ENCODE results near the gene NPIPB8.
"Not testable (repeated sequence)": the region's sequence is repeated elsewhere in the genome, so short reads cannot be mapped to it uniquely, and the experiment has no call there.

NPIPB8 gene

DNA sequence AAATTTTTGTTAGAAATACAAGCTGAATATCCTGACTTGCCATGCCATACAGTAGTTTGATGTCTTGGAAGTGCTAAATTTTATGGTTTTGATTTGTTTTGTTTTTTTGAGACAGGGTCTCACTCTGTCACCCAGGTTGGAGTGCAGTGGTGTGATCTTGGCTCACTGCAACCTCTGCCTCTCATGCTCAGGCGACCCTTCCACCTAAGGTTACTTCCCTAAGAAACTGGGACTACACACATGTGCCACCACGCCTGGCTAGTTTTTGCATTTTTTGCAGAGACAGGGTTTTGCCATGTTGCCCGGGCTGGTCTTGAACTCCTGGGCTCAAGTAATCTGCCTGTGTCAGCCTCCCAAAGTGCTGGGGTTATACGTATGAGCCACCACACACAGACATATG lies 53.9 kb downstream of the NPIPB8 start:
- not testable (repeated sequence) for DNase-seq (ENCODE audit: low read depth)

DNA sequence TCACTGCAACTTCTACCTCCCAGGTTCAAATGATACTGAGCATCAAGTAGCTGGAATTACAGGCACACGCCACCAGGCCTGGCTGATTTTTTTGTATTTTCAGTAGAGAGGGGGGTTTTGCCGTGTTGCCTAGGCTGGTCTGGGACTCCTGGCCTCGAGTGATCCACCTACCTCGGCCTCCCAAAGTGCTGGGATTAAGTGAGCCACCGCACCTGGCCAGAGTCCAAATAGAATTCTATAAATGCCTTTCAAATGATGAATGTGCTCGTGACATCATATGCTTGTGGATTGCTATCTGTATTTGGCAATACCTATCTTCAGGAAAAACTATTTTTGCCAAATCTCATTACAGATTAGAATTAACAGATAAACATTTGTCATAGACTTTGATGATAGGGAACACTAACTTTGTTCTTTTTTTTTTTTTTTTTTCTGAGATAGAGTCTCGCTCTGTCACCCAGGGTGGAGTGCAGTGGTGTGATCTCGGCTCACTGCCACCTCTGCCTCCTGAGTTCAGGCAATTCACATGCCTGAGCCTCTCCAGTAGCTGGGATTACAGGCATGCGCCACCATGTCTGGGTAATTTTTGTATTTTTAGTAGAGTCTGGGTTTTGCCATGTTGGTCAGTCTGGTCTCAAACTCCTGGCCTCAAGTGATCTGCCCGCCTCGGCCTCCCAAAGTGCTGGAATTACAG lies 55.5 kb downstream of the NPIPB8 start:
- not testable (repeated sequence) for DNase-seq (ENCODE audit: low read depth); H3K4me3 ChIP-seq (ENCODE audit: control insufficient read depth, low read depth, low read length)

More for the DNA sequence above, 53.9 kb downstream of the NPIPB8 start:
- not testable (repeated sequence) for H3K4me3 ChIP-seq (ENCODE audit: control insufficient read depth, low read depth, low read length)

DNA sequence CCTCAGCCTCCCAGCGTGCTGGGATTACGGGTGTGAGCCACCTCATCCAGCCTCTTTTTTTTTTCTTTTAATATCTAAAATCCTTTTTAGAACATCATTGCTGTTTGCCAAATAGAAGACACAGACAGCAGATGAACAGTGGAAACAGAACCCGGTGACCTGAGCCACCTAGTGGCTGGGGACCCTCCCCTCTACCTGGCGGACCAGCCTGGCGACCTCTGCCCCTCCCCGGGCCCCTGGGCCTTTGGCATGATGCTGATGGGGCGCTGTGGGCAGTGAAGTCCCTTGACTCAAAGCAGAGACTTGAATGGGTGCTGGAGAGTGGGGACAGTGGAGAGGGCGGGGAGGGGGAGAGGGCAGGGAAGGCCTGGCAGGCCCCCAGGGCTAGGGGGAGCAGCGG lies 61.9 kb downstream of the NPIPB8 start:
- not testable (repeated sequence) for DNase-seq (ENCODE audit: low read depth)

DNA sequence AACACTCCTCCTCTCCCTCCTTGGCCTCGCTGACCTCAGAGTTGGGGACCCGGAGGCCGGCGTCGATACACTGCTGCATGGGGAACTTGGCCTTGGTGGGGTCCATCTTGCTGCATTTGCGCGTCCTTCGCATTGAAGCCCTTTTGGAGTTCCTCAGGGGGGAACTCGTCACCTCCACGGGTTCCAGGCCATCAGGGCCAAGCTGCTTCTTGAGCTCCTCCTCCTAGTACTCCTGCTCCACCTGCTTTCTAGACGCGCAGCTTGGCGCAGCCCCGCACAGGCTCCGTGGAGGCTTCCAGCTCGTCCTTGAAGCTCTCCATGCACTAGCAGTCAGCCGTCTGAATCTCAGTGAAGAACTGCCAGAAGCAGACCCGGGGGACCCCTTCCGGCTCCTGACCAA lies 62.5 kb downstream of the NPIPB8 start:
- H3K4me3 ChIP-seq (ENCODE audit: control insufficient read depth, low read depth, low read length); DNase-seq (ENCODE audit: low read depth): not testable (repeated sequence)

More for the DNA sequence above, 61.9 kb downstream of the NPIPB8 start:
- not testable (repeated sequence) for H3K4me3 ChIP-seq (ENCODE audit: control insufficient read depth, low read depth, low read length)

DNA sequence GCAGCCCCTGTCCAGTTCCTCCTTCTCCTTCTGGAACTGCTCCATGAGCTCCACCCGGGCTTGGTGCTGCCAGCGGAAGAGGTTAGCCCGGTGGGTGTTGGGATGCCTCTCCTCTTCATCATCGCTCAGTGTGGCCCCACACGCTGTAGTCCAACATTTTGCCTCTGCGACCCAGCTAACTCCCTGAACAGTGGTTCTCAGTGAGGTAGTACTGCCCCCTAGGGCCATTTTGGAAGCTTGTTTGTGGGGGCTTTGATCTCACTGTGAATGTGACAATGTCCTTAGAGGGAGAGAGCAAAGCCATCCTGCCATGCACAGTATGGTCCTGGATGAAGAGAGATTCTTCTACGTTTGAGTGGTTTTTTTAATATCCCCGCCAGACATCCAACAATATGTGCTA lies 63.5 kb downstream of the NPIPB8 start:
- H3K4me3 ChIP-seq (ENCODE audit: control insufficient read depth, low read depth, low read length); DNase-seq (ENCODE audit: low read depth): not testable (repeated sequence)

DNA sequence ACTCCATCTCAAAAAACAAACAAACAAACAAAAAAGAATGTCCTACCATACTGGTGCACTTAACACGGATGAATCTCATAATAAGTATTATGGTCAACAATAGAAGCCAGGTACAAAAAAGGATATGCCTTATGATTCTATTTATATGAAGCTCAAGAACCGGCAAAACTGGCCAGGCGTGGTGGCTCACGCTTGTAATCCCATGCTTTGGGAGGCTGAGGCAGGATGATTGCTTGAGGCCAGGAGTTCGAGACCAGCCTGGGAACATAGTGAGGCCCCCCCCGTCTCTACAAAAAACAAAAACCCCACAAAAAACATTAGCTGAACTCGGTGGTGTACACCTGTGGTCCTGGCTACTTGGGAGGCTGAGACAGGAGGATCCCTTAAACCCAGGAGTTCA lies 66.4 kb downstream of the NPIPB8 start:
- not testable (repeated sequence) for DNase-seq (ENCODE audit: low read depth); H3K4me3 ChIP-seq (ENCODE audit: control insufficient read depth, low read depth, low read length)

All from AG09309 (cell line).